SK-N-SH (cell line): ENCODE results near the gene ZNF641. TPM values are rescaled to one million over a fixed set of nuclear protein-coding genes. Genes with fewer than 3 reads are reported as not detected.

ENCODE experiments used
- CTCF ChIA-PET: fragments of 300-600, 350-600 bp; formaldehyde crosslinking; extraction: SDS; loops from one replicate; lab custom pipeline; 2021; lab: Yijun Ruan, JAX
- POLR2A ChIA-PET: fragments of 350-600 bp; sonication (Branson Sonifier 250); formaldehyde crosslinking; extraction: SDS; loops from one replicate; lab custom pipeline; 2020; ENCODE audit warnings: antibody characterized with exemption, inconsistent platforms; lab: Yijun Ruan, JAX
- DNase-seq: peaks from one replicate; pipeline ENCODE4 v3.0.0; 2012
- H2AFZ ChIP-seq: fragments of 200-600 bp; sonication (generic); 2 replicates; pipeline ENCODE4 v1.8.1; 2016; ENCODE audit warnings: antibody characterized with exemption, mild to moderate bottlenecking, low read depth
- H3F3A ChIP-seq: fragments of 200-600 bp; sonication (generic); replicated peaks from 2 replicates; pipeline ENCODE3; 2016; ENCODE audit warnings: antibody characterized with exemption, mild to moderate bottlenecking; ENCODE audit not compliant: insufficient read depth
- H3K27ac ChIP-seq, 2 experiments: fragments of 200-500 bp in 1 of 2; fragments of 200-600 bp in 1 of 2; sonication (Bioruptor generic) in 1 of 2; sonication (generic), shearing (Covaris generic) in 1 of 2; 2 replicates each; pipeline versions ENCODE4 v1.5.1 to v1.6.1; 2014 to 2016; ENCODE audit warnings: low read depth in 2 of 2, inconsistent platforms in 1 of 2, low read length in 1 of 2, mild to moderate bottlenecking in 1 of 2, mixed read lengths in 1 of 2
- H3K27me3 ChIP-seq: fragments of 200-600 bp; sonication (generic), shearing (Covaris generic); 2 replicates; pipeline ENCODE4 v1.6.1; 2016; ENCODE audit warnings: mixed run types; ENCODE audit not compliant: insufficient read depth
- H3K36me3 ChIP-seq, 2 experiments: fragments of 200-500 bp in 1 of 2; fragments of 200-600 bp in 1 of 2; sonication (Bioruptor generic) in 1 of 2; sonication (generic) in 1 of 2; replicated peaks in 1 of 2; 2 replicates each; pipeline versions ENCODE3 to v1.5.1; 2014 to 2016; ENCODE audit warnings: low read length in 1 of 2, mild to moderate bottlenecking in 1 of 2; ENCODE audit not compliant: insufficient read depth in 2 of 2, control insufficient read depth in 1 of 2
- H3K4me1 ChIP-seq, 2 experiments: fragments of 200-500 bp in 1 of 2; fragments of 200-600 bp in 1 of 2; sonication (Bioruptor generic) in 1 of 2; sonication (generic), shearing (Covaris generic) in 1 of 2; 2 replicates each; pipeline versions ENCODE4 v1.5.1 to v1.6.1; 2014 to 2016; ENCODE audit warnings: low read depth in 1 of 2, low read length in 1 of 2, mixed run types in 1 of 2; ENCODE audit not compliant: insufficient read depth in 2 of 2, control insufficient read depth in 1 of 2
- H3K4me2 ChIP-seq: fragments of 200-600 bp; sonication (generic), shearing (Covaris generic); 2 replicates; pipeline ENCODE4 v1.6.1; 2017; ENCODE audit warnings: mixed run types
- H3K4me3 ChIP-seq, 2 experiments: fragments of 200-500 bp in 1 of 2; fragments of 200-600 bp in 1 of 2; sonication (Bioruptor generic) in 1 of 2; sonication (generic), shearing (Covaris generic) in 1 of 2; 2 replicates each; pipeline versions ENCODE4 v1.5.1 to v1.8.1; 2014 to 2016; ENCODE audit warnings: low read depth in 2 of 2, inconsistent platforms in 1 of 2, low read length in 1 of 2, mild to moderate bottlenecking in 1 of 2, mixed read lengths in 1 of 2, moderate library complexity in 1 of 2
- H3K79me2 ChIP-seq: fragments of 200-600 bp; sonication (generic); 2 replicates; pipeline ENCODE4 v1.8.1; 2017; ENCODE audit warnings: mild to moderate bottlenecking; ENCODE audit not compliant: insufficient read depth
- H3K9ac ChIP-seq: fragments of 200-600 bp; sonication (generic); 2 replicates; pipeline ENCODE4 v1.6.1; 2017; ENCODE audit warnings: mixed run types
- H3K9me2 ChIP-seq: fragments of 200-600 bp; sonication (generic); 2 replicates; pipeline ENCODE4 v1.6.1; 2017; ENCODE audit warnings: mixed run types
- H3K9me3 ChIP-seq: fragments of 200-600 bp; sonication (generic); 2 replicates; pipeline ENCODE4 v1.6.1; 2017; ENCODE audit warnings: mixed run types, mild to moderate bottlenecking, moderate library complexity
- H4K20me1 ChIP-seq: fragments of 200-600 bp; sonication (generic); 2 replicates; pipeline ENCODE4 v1.6.1; 2017; ENCODE audit warnings: mild to moderate bottlenecking, mixed run types; ENCODE audit not compliant: insufficient read depth
- CHD2 ChIP-seq: fragments of 150-350 bp; IDR thresholded peaks from 2 replicates; pipeline ENCODE4 v1.6.1; 2018; ENCODE audit warnings: low read length; ENCODE audit not compliant: partially characterized antibody
- ELF1 ChIP-seq: IDR thresholded peaks from 2 replicates; pipeline ENCODE4 v1.4.0; 2012
- EP300 ChIP-seq, 2 experiments: IDR thresholded peaks; 2 replicates each; pipeline versions ENCODE4 v1.4.0 to v1.6.1; 2012; ENCODE audit warnings: borderline replicate concordance in 1 of 2, low read depth in 1 of 2, low read length in 1 of 2
- GATA2 ChIP-seq: sonication (generic); formaldehyde crosslinking; IDR thresholded peaks from 2 replicates; pipeline ENCODE4 v1.5.0; 2020; ENCODE audit warnings: mild to moderate bottlenecking, missing genetic modification reagents
- JUND ChIP-seq: IDR thresholded peaks from 2 replicates; pipeline ENCODE4 v1.4.0; 2012
- MAX ChIP-seq: IDR thresholded peaks from 2 replicates; pipeline ENCODE4 v1.4.0; 2012; ENCODE audit warnings: low read depth
- NRF1 ChIP-seq: IDR thresholded peaks from 2 replicates; pipeline ENCODE4 v1.6.1; 2012; ENCODE audit warnings: low read depth, mild to moderate bottlenecking, low read length
- RCOR1 ChIP-seq: fragments of 150-350 bp; IDR thresholded peaks from 2 replicates; pipeline ENCODE4 v1.6.1; 2017; ENCODE audit warnings: antibody characterized with exemption, low read length
- REST ChIP-seq: IDR thresholded peaks from 2 replicates; pipeline ENCODE4 v1.6.1; 2012; ENCODE audit warnings: mild to moderate bottlenecking, low read depth, low read length, moderate library complexity
- RFX5 ChIP-seq: IDR thresholded peaks from 2 replicates; pipeline ENCODE4 v1.6.1; 2012; ENCODE audit warnings: mild to moderate bottlenecking, improper control_type of control experiment, low read length
- RXRA ChIP-seq: IDR thresholded peaks from 2 replicates; pipeline ENCODE4 v1.4.0; 2012; ENCODE audit warnings: low read depth, mild to moderate bottlenecking, borderline replicate concordance
- SMC3 ChIP-seq: IDR thresholded peaks from 2 replicates; pipeline ENCODE4 v1.6.1; 2012; ENCODE audit warnings: low read depth, low read length, improper control_type of control experiment
- TCF12 ChIP-seq: IDR thresholded peaks from 2 replicates; pipeline ENCODE4 v1.4.0; 2012
- TEAD4 ChIP-seq: IDR thresholded peaks from 2 replicates; pipeline ENCODE4 v1.4.0; 2012; ENCODE audit warnings: mild to moderate bottlenecking, borderline replicate concordance; ENCODE audit not compliant: insufficient read depth
- USF1 ChIP-seq: IDR thresholded peaks from 2 replicates; pipeline ENCODE4 v1.4.0; 2012; ENCODE audit warnings: low read depth, borderline replicate concordance
- YY1 ChIP-seq: IDR thresholded peaks from 2 replicates; pipeline ENCODE4 v1.4.0; 2012; ENCODE audit warnings: low read depth, mild to moderate bottlenecking
- WGBS: methylation state at CpG from one replicate; pipeline ENCODE4 v1.1.6; 2017; ENCODE audit warnings: low lambda C conversion rate; 5-methylcytosine and 5-hydroxymethylcytosine counted together
- polyA plus RNA-seq, 3 experiments: library from polyadenylated mRNA; depleted of rRNA; stranded (reverse); fragments of >200 nt; gene quantifications; 2 replicates each; pipeline ENCODE4 v1.2.3, GENCODE V29; 2012
- TF ChIP-seq, protein P1 (sequence below): fragments of 150-350 bp; IDR thresholded peaks from 2 replicates; pipeline ENCODE4 v1.6.1; 2017; ENCODE audit warnings: antibody characterized with exemption, low read length, low read depth, borderline replicate concordance
- TF ChIP-seq, protein P2 (sequence below): IDR thresholded peaks from 2 replicates; pipeline ENCODE4 v1.4.0; 2012; ENCODE audit warnings: low read depth, borderline replicate concordance

The ZNF641 gene
- polyA plus RNA-seq, 1 of the 3 experiments (the other 2 are of a cell fraction): 1.9 TPM

DNA sequence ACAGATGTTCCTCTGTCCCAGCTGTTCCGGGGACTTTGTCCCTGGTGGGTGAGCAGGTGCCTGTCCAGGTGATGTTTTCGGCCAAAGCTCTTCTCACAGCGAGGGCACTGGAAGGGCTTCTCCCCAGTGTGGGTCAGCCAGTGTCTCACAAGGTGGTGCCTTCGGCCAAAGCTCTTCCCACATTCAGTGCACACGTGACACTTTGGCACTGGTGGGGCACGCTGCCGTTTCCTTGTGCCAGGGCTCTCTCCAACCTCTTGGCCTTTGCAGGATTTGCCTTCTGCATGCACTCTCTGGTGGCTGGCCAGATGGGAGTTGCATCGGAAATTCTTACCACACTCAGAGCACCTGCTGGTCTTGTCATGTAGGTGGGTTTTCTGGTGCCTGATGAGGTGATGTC, 7.7 kb downstream of the ZNF641 start:
- ChIA-PET POLR2A (no interaction called here), CTCF (no interaction called here)

More for the DNA sequence above, 7.7 kb downstream of the ZNF641 start:
- Histone ChIP-seq H4K20me1 (no peaks in the 10 kb centered on the region), H3K9me2 (no peaks in the 10 kb centered on the region), H3K9me3 (no peaks in the 10 kb centered on the region), H3K9ac (no peak overlapping the region), H3K79me2 (no peaks in the 10 kb centered on the region), H3K4me1 (no peaks in the 10 kb centered on the region), H3K27me3 (no peaks in the 10 kb centered on the region), H2AFZ (no peak overlapping the region), H3K4me3 (no peak overlapping the region), H3K4me2 (no peak overlapping the region), H3K36me3 (peaks cover 16 to 43% of the 10 kb centered on the region in 2 experiments), H3K27ac (no peak overlapping the region), H3F3A (no peaks in the 10 kb centered on the region)
- TF ChIP-seq RFX5 (no peak), ELF1 (no peak), YY1 (no peak), GATA2 (CRISPR knock-in tag) (no peak), TCF12 (no peak), TEAD4 (no peak), JUND (no peak), RCOR1 (no peak), MAX (no peak), EP300 (IDR thresholded peaks at IDR 0.05; ENCODE audit: borderline replicate concordance in 1 of 2, low read depth in 1 of 2, low read length in 1 of 2) (no peak), SMC3 (no peak), REST (no peak), USF1 (no peak), RXRA (no peak), CHD2 (no peak), NRF1 (no peak)
- TF ChIP-seq, protein P1, sequence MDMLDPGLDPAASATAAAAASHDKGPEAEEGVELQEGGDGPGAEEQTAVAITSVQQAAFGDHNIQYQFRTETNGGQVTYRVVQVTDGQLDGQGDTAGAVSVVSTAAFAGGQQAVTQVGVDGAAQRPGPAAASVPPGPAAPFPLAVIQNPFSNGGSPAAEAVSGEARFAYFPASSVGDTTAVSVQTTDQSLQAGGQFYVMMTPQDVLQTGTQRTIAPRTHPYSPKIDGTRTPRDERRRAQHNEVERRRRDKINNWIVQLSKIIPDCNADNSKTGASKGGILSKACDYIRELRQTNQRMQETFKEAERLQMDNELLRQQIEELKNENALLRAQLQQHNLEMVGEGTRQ: no peak
- TF ChIP-seq, protein P2, sequence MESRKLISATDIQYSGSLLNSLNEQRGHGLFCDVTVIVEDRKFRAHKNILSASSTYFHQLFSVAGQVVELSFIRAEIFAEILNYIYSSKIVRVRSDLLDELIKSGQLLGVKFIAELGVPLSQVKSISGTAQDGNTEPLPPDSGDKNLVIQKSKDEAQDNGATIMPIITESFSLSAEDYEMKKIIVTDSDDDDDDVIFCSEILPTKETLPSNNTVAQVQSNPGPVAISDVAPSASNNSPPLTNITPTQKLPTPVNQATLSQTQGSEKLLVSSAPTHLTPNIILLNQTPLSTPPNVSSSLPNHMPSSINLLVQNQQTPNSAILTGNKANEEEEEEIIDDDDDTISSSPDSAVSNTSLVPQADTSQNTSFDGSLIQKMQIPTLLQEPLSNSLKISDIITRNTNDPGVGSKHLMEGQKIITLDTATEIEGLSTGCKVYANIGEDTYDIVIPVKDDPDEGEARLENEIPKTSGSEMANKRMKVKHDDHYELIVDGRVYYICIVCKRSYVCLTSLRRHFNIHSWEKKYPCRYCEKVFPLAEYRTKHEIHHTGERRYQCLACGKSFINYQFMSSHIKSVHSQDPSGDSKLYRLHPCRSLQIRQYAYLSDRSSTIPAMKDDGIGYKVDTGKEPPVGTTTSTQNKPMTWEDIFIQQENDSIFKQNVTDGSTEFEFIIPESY: no peak
- no peak for DNase-seq
- 80% methylated on average over 5 of the region's 8 CpGs for WGBS
